GM19025 (cell line): Measurements from ENCODE around the gene DBF4.
A peak's percentile ranks its signal among the peaks of the same experiment; 100 is the strongest.
"Not testable (repeated sequence)": the region's sequence is repeated elsewhere in the genome, so short reads cannot be mapped to it uniquely, and the experiment has no call there.

ENCODE experiments used
- ATAC-seq: cut with Tn5 transposase; IDR thresholded peaks from one replicate; pipeline ENCODE4 v1.9.1; 2021; ENCODE audit warnings: mild to moderate bottlenecking, low read depth, moderate library complexity; ENCODE audit not compliant: unreplicated experiment

Gene DBF4

GRCh38 chr7:87876040-87876868 lies at the start of gene DBF4, which contains the start of gene SLC25A40:
TSS of gene DBF4 (plus strand) at chr7:87876493. CDS start at chr7:87876733, 240 bp downstream.
TSS of gene SLC25A40 (minus strand) at chr7:87876360. CDS start at chr7:87858727, 17,633 bp downstream.
- ATAC-seq, result peak; percentile 87

- not testable (repeated sequence) for ATAC-seq
These were observed 47.9 kb upstream of the DBF4 start for GRCh38 chr7:87828383-87828782.

- no peak for ATAC-seq
These were observed 45.2 kb upstream of the DBF4 start for GRCh38 chr7:87831097-87831496.

GRCh38 chr7:87833130-87833529 lies 43.2 kb upstream of the DBF4 start:
- no peak for ATAC-seq

- ATAC-seq, result no peak
These were observed 38.7 kb upstream of the DBF4 start for GRCh38 chr7:87837597-87837996.

GRCh38 chr7:87850836-87851593 lies 25.3 kb upstream of the DBF4 start:
- ATAC-seq, result no peak

- ATAC-seq, result no peak
These were observed 24.0 kb upstream of the DBF4 start for GRCh38 chr7:87852306-87852705.

- ATAC-seq, result no peak
These were observed 22.9 kb upstream of the DBF4 start for GRCh38 chr7:87853237-87853864.

- ATAC-seq, result no peak
These were observed 17.7 kb upstream of the DBF4 start for GRCh38 chr7:87858417-87859100.

- ATAC-seq, result no peak
These were observed 10.2 kb upstream of the DBF4 start for GRCh38 chr7:87866089-87866488.

GRCh38 chr7:87866533-87866932 lies 9.8 kb upstream of the DBF4 start:
- ATAC-seq, result not testable (repeated sequence)

- no peak for ATAC-seq
These were observed 5.8 kb upstream of the DBF4 start for GRCh38 chr7:87870471-87870870.

- ATAC-seq, result no peak
These were observed 3.9 kb upstream of the DBF4 start for GRCh38 chr7:87872346-87872745.

GRCh38 chr7:87873328-87873727 lies 3.0 kb upstream of the DBF4 start:
- not testable (repeated sequence) for ATAC-seq

- ATAC-seq, result no peak
These were observed 2.2 kb upstream of the DBF4 start for GRCh38 chr7:87874066-87874465.

- ATAC-seq, result peak; percentile 16
These were observed 898 bp upstream of the DBF4 start for GRCh38 chr7:87875151-87876039.

GRCh38 chr7:87876869-87877234 lies 559 bp downstream of the DBF4 start:
- no peak for ATAC-seq

- ATAC-seq, result no peak
These were observed 1.2 kb downstream of the DBF4 start for GRCh38 chr7:87877366-87878040.

- no peak for ATAC-seq
These were observed 2.0 kb downstream of the DBF4 start for GRCh38 chr7:87878208-87878735.
